SK-N-SH (cell line): Measurements from ENCODE around the gene TJP3. TPM values are rescaled to one million over a fixed set of nuclear protein-coding genes. Genes with fewer than 3 reads are reported as not detected.

Experiments used
- CTCF ChIA-PET: fragments of 300-600, 350-600 bp; formaldehyde crosslinking; extraction: SDS; loops from one replicate; lab custom pipeline; 2021; lab: Yijun Ruan, JAX
- POLR2A ChIA-PET: fragments of 350-600 bp; sonication (Branson Sonifier 250); formaldehyde crosslinking; extraction: SDS; loops from one replicate; lab custom pipeline; 2020; ENCODE audit warnings: antibody characterized with exemption, inconsistent platforms; lab: Yijun Ruan, JAX
- DNase-seq: peaks from one replicate; pipeline ENCODE4 v3.0.0; 2012
- H2AFZ ChIP-seq: fragments of 200-600 bp; sonication (generic); 2 replicates; pipeline ENCODE4 v1.8.1; 2016; ENCODE audit warnings: antibody characterized with exemption, mild to moderate bottlenecking, low read depth
- H3F3A ChIP-seq: fragments of 200-600 bp; sonication (generic); replicated peaks from 2 replicates; pipeline ENCODE3; 2016; ENCODE audit warnings: antibody characterized with exemption, mild to moderate bottlenecking; ENCODE audit not compliant: insufficient read depth
- H3K27ac ChIP-seq, 2 experiments: fragments of 200-500 bp in 1 of 2; fragments of 200-600 bp in 1 of 2; sonication (Bioruptor generic) in 1 of 2; sonication (generic), shearing (Covaris generic) in 1 of 2; 2 replicates each; pipeline versions ENCODE4 v1.5.1 to v1.6.1; 2014 to 2016; ENCODE audit warnings: low read depth in 2 of 2, inconsistent platforms in 1 of 2, low read length in 1 of 2, mild to moderate bottlenecking in 1 of 2, mixed read lengths in 1 of 2
- H3K27me3 ChIP-seq: fragments of 200-600 bp; sonication (generic), shearing (Covaris generic); 2 replicates; pipeline ENCODE4 v1.6.1; 2016; ENCODE audit warnings: mixed run types; ENCODE audit not compliant: insufficient read depth
- H3K36me3 ChIP-seq, 2 experiments: fragments of 200-500 bp in 1 of 2; fragments of 200-600 bp in 1 of 2; sonication (Bioruptor generic) in 1 of 2; sonication (generic) in 1 of 2; replicated peaks in 1 of 2; 2 replicates each; pipeline versions ENCODE3 to v1.5.1; 2014 to 2016; ENCODE audit warnings: low read length in 1 of 2, mild to moderate bottlenecking in 1 of 2; ENCODE audit not compliant: insufficient read depth in 2 of 2, control insufficient read depth in 1 of 2
- H3K4me1 ChIP-seq, 2 experiments: fragments of 200-500 bp in 1 of 2; fragments of 200-600 bp in 1 of 2; sonication (Bioruptor generic) in 1 of 2; sonication (generic), shearing (Covaris generic) in 1 of 2; 2 replicates each; pipeline versions ENCODE4 v1.5.1 to v1.6.1; 2014 to 2016; ENCODE audit warnings: low read depth in 1 of 2, low read length in 1 of 2, mixed run types in 1 of 2; ENCODE audit not compliant: insufficient read depth in 2 of 2, control insufficient read depth in 1 of 2
- H3K4me2 ChIP-seq: fragments of 200-600 bp; sonication (generic), shearing (Covaris generic); 2 replicates; pipeline ENCODE4 v1.6.1; 2017; ENCODE audit warnings: mixed run types
- H3K4me3 ChIP-seq, 2 experiments: fragments of 200-500 bp in 1 of 2; fragments of 200-600 bp in 1 of 2; sonication (Bioruptor generic) in 1 of 2; sonication (generic), shearing (Covaris generic) in 1 of 2; 2 replicates each; pipeline versions ENCODE4 v1.5.1 to v1.8.1; 2014 to 2016; ENCODE audit warnings: low read depth in 2 of 2, inconsistent platforms in 1 of 2, low read length in 1 of 2, mild to moderate bottlenecking in 1 of 2, mixed read lengths in 1 of 2, moderate library complexity in 1 of 2
- H3K79me2 ChIP-seq: fragments of 200-600 bp; sonication (generic); 2 replicates; pipeline ENCODE4 v1.8.1; 2017; ENCODE audit warnings: mild to moderate bottlenecking; ENCODE audit not compliant: insufficient read depth
- H3K9ac ChIP-seq: fragments of 200-600 bp; sonication (generic); 2 replicates; pipeline ENCODE4 v1.6.1; 2017; ENCODE audit warnings: mixed run types
- H3K9me2 ChIP-seq: fragments of 200-600 bp; sonication (generic); 2 replicates; pipeline ENCODE4 v1.6.1; 2017; ENCODE audit warnings: mixed run types
- H3K9me3 ChIP-seq: fragments of 200-600 bp; sonication (generic); 2 replicates; pipeline ENCODE4 v1.6.1; 2017; ENCODE audit warnings: mixed run types, mild to moderate bottlenecking, moderate library complexity
- H4K20me1 ChIP-seq: fragments of 200-600 bp; sonication (generic); 2 replicates; pipeline ENCODE4 v1.6.1; 2017; ENCODE audit warnings: mild to moderate bottlenecking, mixed run types; ENCODE audit not compliant: insufficient read depth
- CHD2 ChIP-seq: fragments of 150-350 bp; IDR thresholded peaks from 2 replicates; pipeline ENCODE4 v1.6.1; 2018; ENCODE audit warnings: low read length; ENCODE audit not compliant: partially characterized antibody
- ELF1 ChIP-seq: IDR thresholded peaks from 2 replicates; pipeline ENCODE4 v1.4.0; 2012
- GABPA ChIP-seq: IDR thresholded peaks from 2 replicates; pipeline ENCODE4 v1.4.0; 2012; ENCODE audit warnings: low read depth, mild to moderate bottlenecking
- MAX ChIP-seq: IDR thresholded peaks from 2 replicates; pipeline ENCODE4 v1.4.0; 2012; ENCODE audit warnings: low read depth
- MXI1 ChIP-seq: IDR thresholded peaks from 2 replicates; pipeline ENCODE4 v1.6.1; 2012; ENCODE audit warnings: mild to moderate bottlenecking, low read depth, low read length, improper control_type of control experiment
- NRF1 ChIP-seq: IDR thresholded peaks from 2 replicates; pipeline ENCODE4 v1.6.1; 2012; ENCODE audit warnings: low read depth, mild to moderate bottlenecking, low read length
- PBX3 ChIP-seq: IDR thresholded peaks from 2 replicates; pipeline ENCODE4; 2012
- POLR2AphosphoS5 ChIP-seq: IDR thresholded peaks from 2 replicates; pipeline ENCODE4 v1.6.1; 2012; ENCODE audit warnings: low read depth, low read length
- RCOR1 ChIP-seq: fragments of 150-350 bp; IDR thresholded peaks from 2 replicates; pipeline ENCODE4 v1.6.1; 2017; ENCODE audit warnings: antibody characterized with exemption, low read length
- RFX5 ChIP-seq: IDR thresholded peaks from 2 replicates; pipeline ENCODE4 v1.6.1; 2012; ENCODE audit warnings: mild to moderate bottlenecking, improper control_type of control experiment, low read length
- SIN3A ChIP-seq: IDR thresholded peaks from 2 replicates; pipeline ENCODE4 v1.6.1; 2012; ENCODE audit warnings: low read depth, mild to moderate bottlenecking, low read length, moderate library complexity, borderline replicate concordance
- TAF1 ChIP-seq: IDR thresholded peaks from 2 replicates; pipeline ENCODE4 v1.6.1; 2012; ENCODE audit warnings: low read depth, mild to moderate bottlenecking, low read length, moderate library complexity, borderline replicate concordance
- TCF12 ChIP-seq: IDR thresholded peaks from 2 replicates; pipeline ENCODE4 v1.4.0; 2012
- YY1 ChIP-seq: IDR thresholded peaks from 2 replicates; pipeline ENCODE4 v1.4.0; 2012; ENCODE audit warnings: low read depth, mild to moderate bottlenecking
- WGBS: methylation state at CpG from one replicate; pipeline ENCODE4 v1.1.6; 2017; ENCODE audit warnings: low lambda C conversion rate; 5-methylcytosine and 5-hydroxymethylcytosine counted together
- polyA plus RNA-seq, 3 experiments: library from polyadenylated mRNA; depleted of rRNA; stranded (reverse); fragments of >200 nt; gene quantifications; 2 replicates each; pipeline ENCODE4 v1.2.3, GENCODE V29; 2012
- TF ChIP-seq, protein P1 (sequence below): fragments of 150-350 bp; IDR thresholded peaks from 2 replicates; pipeline ENCODE4 v1.6.1; 2017; ENCODE audit warnings: antibody characterized with exemption, low read length, low read depth, borderline replicate concordance
- TF ChIP-seq, protein P2 (sequence below): IDR thresholded peaks from 2 replicates; pipeline ENCODE4 v1.6.1; 2012; ENCODE audit warnings: mild to moderate bottlenecking, low read depth, low read length, moderate library complexity

Gene TJP3
- polyA plus RNA-seq, 1 of the 3 experiments (the other 2 are of a cell fraction): 0.36 TPM

DNA sequence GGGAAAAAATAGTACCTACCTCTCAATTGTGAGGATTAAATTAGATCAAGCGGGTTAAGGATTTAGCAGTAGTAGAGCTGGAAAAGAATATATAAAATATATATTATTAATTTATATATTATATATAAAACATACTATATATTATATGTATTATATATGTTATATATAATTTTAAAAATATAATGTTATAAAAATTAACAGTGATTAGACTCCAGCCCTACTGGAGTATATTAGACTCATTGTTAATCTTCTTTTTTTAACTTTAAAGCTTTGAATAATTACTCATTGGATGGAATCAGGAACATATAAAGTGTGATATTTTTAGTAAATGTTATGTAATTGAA, 53.9 kb downstream of the TJP3 start:
- peaks cover 36% of the 10 kb centered on the region for H3K79me2 ChIP-seq
- peaks cover 3 to 9% of the 10 kb centered on the region in 2 experiments for H3K36me3 ChIP-seq
- no peaks in the 10 kb centered on the region for H3K9me3 ChIP-seq
- H3K4me2 ChIP-seq: peak overlapping the region; percentile 92
- CTCF ChIA-PET: interaction anchor here (0.6 to 2.5 kb wide), 11 partner anchors 10 to 411 kb away, joined by 3 to 13 read pairs (median 4); partner anchors contain the start of gene RAX2
- no peak for TF ChIP-seq TCF12
- TF ChIP-seq, all 33 proteins: peak for 0
- peak overlapping the region; percentile 95 to 96; a peak in 3 of 4 replicates for H3K27ac ChIP-seq
- DNase-seq: no peak
- no peaks in the 10 kb centered on the region for H3F3A ChIP-seq
- H3K9me2 ChIP-seq: no peaks in the 10 kb centered on the region
- peak overlapping the region; percentile 70 to 87; a peak in 3 of 4 replicates for H3K4me3 ChIP-seq
- no peaks in the 10 kb centered on the region for H4K20me1 ChIP-seq
- 87% methylated on average over 1 of the region's 1 CpG for WGBS
- POLR2A ChIA-PET: interaction anchor here (1.1 to 1.5 kb wide), 8 partner anchors 9 to 812 kb away, joined by 3 to 7 read pairs (median 4); partner anchors contain the start of genes ATCAY and EEF2
- H2AFZ ChIP-seq: peak overlapping the region; percentile 90
- H3K27me3 ChIP-seq: no peaks in the 10 kb centered on the region
- H3K4me1 ChIP-seq: peaks cover 7 to 9% of the 10 kb centered on the region in 2 experiments; a peak in 2 of 4 replicates
- H3K9ac ChIP-seq: peak overlapping the region; percentile 93; the same call in 1 of the 2 replicates

DNA sequence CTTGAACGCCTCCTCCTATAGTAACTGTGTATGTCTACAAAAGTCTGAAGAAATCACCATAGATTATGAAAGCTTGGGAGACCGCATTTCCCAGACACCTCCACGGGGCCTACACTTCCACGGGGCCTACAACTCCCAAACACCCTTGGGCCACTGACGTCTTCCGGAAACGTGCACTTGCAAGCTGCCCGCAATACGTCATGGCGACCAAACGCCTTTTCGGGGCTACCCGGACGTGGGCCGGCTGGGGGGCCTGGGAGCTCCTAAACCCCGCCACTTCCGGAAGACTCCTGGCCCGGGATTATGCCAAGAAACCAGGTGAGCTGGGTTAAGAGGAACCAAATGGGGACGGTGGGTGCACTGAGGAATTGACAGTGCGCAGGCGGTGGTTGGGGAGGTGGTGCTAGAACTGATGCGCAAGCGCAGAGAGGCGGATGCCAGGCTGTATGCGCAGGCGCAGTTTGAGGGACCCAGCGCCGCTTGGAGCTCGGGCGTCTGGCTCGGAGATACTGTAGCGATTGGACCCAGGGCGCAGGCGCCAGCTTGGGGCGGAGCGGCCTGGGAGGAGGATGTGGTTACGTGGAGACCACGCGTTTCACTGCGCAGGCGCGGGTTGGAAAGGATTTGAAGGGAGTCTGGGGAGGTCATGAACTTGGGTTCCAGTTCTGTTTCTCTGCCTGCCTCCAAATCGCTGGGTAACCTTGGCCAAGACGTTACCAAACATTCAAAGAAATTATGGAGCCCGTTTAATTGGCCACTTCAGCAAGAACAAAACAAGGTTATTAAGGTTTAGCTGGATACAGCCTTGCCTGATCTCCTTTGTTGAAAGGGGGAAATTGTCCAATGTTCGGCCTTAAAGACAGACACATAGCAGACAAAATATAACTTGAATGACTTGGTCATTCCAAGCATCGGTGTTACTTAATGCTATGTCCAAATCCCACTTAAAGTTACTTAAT, 54.6 kb downstream of the TJP3 start, which contains the start of gene MRPL54:
MRPL54 (plus strand) TSS at position 182 of the 959 bp plus-strand sequence; CDS start at position 201, 19 bp downstream.
- Histone ChIP-seq H3K4me3 (peak within 1 kb of the TSS; percentile 73 to 94), H3K9me2 (no peaks in the 10 kb centered on the region), H3K9me3 (no peaks in the 10 kb centered on the region), H3K9ac (peak within 1 kb of the TSS; percentile 96), H2AFZ (peak within 1 kb of the TSS; percentile 90), H3K4me2 (peak within 1 kb of the TSS; percentile 92), H3K4me1 (peaks cover 7 to 9% of the 10 kb centered on the region in 2 experiments; a peak in 2 of 4 replicates), H3K27me3 (no peaks in the 10 kb centered on the region), H3K79me2 (peaks cover 36% of the 10 kb centered on the region), H3F3A (no peaks in the 10 kb centered on the region), H3K27ac (peak within 1 kb of the TSS; percentile 95 to 96), H3K36me3 (peaks cover 3 to 14% of the 10 kb centered on the region in 2 experiments), H4K20me1 (no peaks in the 10 kb centered on the region)
- ChIA-PET CTCF (interaction anchor here (0.6 to 2.5 kb wide), 12 partner anchors 9 to 411 kb away, joined by 3 to 13 read pairs (median 4); partner anchors contain the start of gene RAX2), POLR2A (interaction anchor here (0.6 to 1.7 kb wide), 16 partner anchors 10 to 812 kb away, joined by 3 to 8 read pairs (median 4); partner anchors contain the start of genes ATCAY, EEF2 and MFSD12)
- DNase-seq: peak; percentile 99
- WGBS: 7% methylated on average over 25 of the region's 47 CpGs
- TF ChIP-seq SIN3A: peak; percentile 47; the same call in 1 of the 2 replicates
- TF ChIP-seq, protein P1, sequence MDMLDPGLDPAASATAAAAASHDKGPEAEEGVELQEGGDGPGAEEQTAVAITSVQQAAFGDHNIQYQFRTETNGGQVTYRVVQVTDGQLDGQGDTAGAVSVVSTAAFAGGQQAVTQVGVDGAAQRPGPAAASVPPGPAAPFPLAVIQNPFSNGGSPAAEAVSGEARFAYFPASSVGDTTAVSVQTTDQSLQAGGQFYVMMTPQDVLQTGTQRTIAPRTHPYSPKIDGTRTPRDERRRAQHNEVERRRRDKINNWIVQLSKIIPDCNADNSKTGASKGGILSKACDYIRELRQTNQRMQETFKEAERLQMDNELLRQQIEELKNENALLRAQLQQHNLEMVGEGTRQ: no peak
- peak; percentile 91 for TF ChIP-seq ELF1
- peak; percentile 18; the same call in 1 of the 2 replicates for TF ChIP-seq RFX5
- TF ChIP-seq RCOR1: no peak
- peak; percentile 74 for TF ChIP-seq CHD2
- TF ChIP-seq MXI1: peak; percentile 90
- peak; percentile 98 for TF ChIP-seq NRF1
- TF ChIP-seq TAF1: peak; percentile 88
- peak; percentile 97 for TF ChIP-seq POLR2AphosphoS5
- TF ChIP-seq MAX: peak; percentile 79
- peak; percentile 89 for TF ChIP-seq YY1
- TF ChIP-seq GABPA: peak; percentile 86
- TF ChIP-seq, protein P2, sequence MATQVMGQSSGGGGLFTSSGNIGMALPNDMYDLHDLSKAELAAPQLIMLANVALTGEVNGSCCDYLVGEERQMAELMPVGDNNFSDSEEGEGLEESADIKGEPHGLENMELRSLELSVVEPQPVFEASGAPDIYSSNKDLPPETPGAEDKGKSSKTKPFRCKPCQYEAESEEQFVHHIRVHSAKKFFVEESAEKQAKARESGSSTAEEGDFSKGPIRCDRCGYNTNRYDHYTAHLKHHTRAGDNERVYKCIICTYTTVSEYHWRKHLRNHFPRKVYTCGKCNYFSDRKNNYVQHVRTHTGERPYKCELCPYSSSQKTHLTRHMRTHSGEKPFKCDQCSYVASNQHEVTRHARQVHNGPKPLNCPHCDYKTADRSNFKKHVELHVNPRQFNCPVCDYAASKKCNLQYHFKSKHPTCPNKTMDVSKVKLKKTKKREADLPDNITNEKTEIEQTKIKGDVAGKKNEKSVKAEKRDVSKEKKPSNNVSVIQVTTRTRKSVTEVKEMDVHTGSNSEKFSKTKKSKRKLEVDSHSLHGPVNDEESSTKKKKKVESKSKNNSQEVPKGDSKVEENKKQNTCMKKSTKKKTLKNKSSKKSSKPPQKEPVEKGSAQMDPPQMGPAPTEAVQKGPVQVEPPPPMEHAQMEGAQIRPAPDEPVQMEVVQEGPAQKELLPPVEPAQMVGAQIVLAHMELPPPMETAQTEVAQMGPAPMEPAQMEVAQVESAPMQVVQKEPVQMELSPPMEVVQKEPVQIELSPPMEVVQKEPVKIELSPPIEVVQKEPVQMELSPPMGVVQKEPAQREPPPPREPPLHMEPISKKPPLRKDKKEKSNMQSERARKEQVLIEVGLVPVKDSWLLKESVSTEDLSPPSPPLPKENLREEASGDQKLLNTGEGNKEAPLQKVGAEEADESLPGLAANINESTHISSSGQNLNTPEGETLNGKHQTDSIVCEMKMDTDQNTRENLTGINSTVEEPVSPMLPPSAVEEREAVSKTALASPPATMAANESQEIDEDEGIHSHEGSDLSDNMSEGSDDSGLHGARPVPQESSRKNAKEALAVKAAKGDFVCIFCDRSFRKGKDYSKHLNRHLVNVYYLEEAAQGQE: peak; percentile 51; the same call in 1 of the 2 replicates
- no peak for TF ChIP-seq PBX3
